ENCODE measurements around the gene SRSF12.

SRSF12 gene

GRCh38 chr6:89085409-89086205 is 32.3 kb downstream of the SRSF12 start:
- H3K4me1 ChIP-seq (ENCODE audit: control insufficient read depth in 1 of 2, insufficient read depth in 2 of 2, low read length in 2 of 2): peaks cover 5 to 16% of the 10 kb centered on the region in 2 donors
- no peaks in the 10 kb centered on the region for H3K9me3 ChIP-seq (ENCODE audit: control insufficient read depth in 1 of 2, low read length in 2 of 2)
- H3K9ac ChIP-seq (ENCODE audit: low read depth in 1 of 2, low read length in 2 of 2): no peak overlapping the region
- H3K4me3 ChIP-seq (ENCODE audit: low read depth in 1 of 2, low read length in 2 of 2): no peak overlapping the region
- H3K36me3 ChIP-seq (ENCODE audit: control insufficient read depth in 1 of 2, insufficient read depth in 2 of 2, low read length in 2 of 2): peaks cover 19 to 21% of the 10 kb centered on the region in 2 donors
- H3K27me3 ChIP-seq (ENCODE audit: control insufficient read depth in 1 of 2, insufficient read depth in 2 of 2, low read length in 2 of 2): no peaks in the 10 kb centered on the region
- no peak overlapping the region for H3K27ac ChIP-seq (ENCODE audit: low read depth, low read length)

- H3K4me1 ChIP-seq (ENCODE audit: control insufficient read depth in 1 of 2, insufficient read depth in 2 of 2, low read length in 2 of 2): peaks cover 5 to 16% of the 10 kb centered on the region in 2 donors
- H3K36me3 ChIP-seq (ENCODE audit: control insufficient read depth in 1 of 2, insufficient read depth in 2 of 2, low read length in 2 of 2): peaks cover 19 to 21% of the 10 kb centered on the region in 2 donors
- H3K9me3 ChIP-seq (ENCODE audit: control insufficient read depth in 1 of 2, low read length in 2 of 2): no peaks in the 10 kb centered on the region
- no peak overlapping the region for H3K4me3 ChIP-seq (ENCODE audit: low read depth in 1 of 2, low read length in 2 of 2)
- no peaks in the 10 kb centered on the region for H3K27me3 ChIP-seq (ENCODE audit: control insufficient read depth in 1 of 2, insufficient read depth in 2 of 2, low read length in 2 of 2)
- H3K9ac ChIP-seq (ENCODE audit: low read depth in 1 of 2, low read length in 2 of 2): no peak overlapping the region
- H3K27ac ChIP-seq (ENCODE audit: low read depth, low read length): no peak overlapping the region
These were observed 32.9 kb downstream of the SRSF12 start for GRCh38 chr6:89084954-89085353.

- H3K27me3 ChIP-seq (ENCODE audit: control insufficient read depth in 1 of 2, insufficient read depth in 2 of 2, low read length in 2 of 2): no peaks in the 10 kb centered on the region
- H3K9ac ChIP-seq (ENCODE audit: low read depth in 1 of 2, low read length in 2 of 2): no peak overlapping the region
- peaks cover 5 to 16% of the 10 kb centered on the region in 2 donors for H3K4me1 ChIP-seq (ENCODE audit: control insufficient read depth in 1 of 2, insufficient read depth in 2 of 2, low read length in 2 of 2)
- peaks cover 19 to 21% of the 10 kb centered on the region in 2 donors for H3K36me3 ChIP-seq (ENCODE audit: control insufficient read depth in 1 of 2, insufficient read depth in 2 of 2, low read length in 2 of 2)
- no peaks in the 10 kb centered on the region for H3K9me3 ChIP-seq (ENCODE audit: control insufficient read depth in 1 of 2, low read length in 2 of 2)
- no peak overlapping the region for H3K27ac ChIP-seq (ENCODE audit: low read depth, low read length)
- H3K4me3 ChIP-seq (ENCODE audit: low read depth in 1 of 2, low read length in 2 of 2): no peak overlapping the region
These were observed 33.3 kb downstream of the SRSF12 start for GRCh38 chr6:89084542-89084941.

- H3K27me3 ChIP-seq (ENCODE audit: control insufficient read depth in 1 of 2, insufficient read depth in 2 of 2, low read length in 2 of 2): no peaks in the 10 kb centered on the region
- H3K9ac ChIP-seq (ENCODE audit: low read depth in 1 of 2, low read length in 2 of 2): peak overlapping the region; percentile 97 to 100
- peak overlapping the region; percentile 92 to 99 for H3K4me3 ChIP-seq (ENCODE audit: low read depth in 1 of 2, low read length in 2 of 2)
- H3K36me3 ChIP-seq (ENCODE audit: control insufficient read depth in 1 of 2, insufficient read depth in 2 of 2, low read length in 2 of 2): peaks cover 19 to 21% of the 10 kb centered on the region in 2 donors
- H3K27ac ChIP-seq (ENCODE audit: low read depth, low read length): peak overlapping the region; percentile 97
- H3K9me3 ChIP-seq (ENCODE audit: control insufficient read depth in 1 of 2, low read length in 2 of 2): no peaks in the 10 kb centered on the region
- peaks cover 8 to 16% of the 10 kb centered on the region in 2 donors for H3K4me1 ChIP-seq (ENCODE audit: control insufficient read depth in 1 of 2, insufficient read depth in 2 of 2, low read length in 2 of 2)
These were observed 35.4 kb downstream of the SRSF12 start for GRCh38 chr6:89082486-89082891.

GRCh38 chr6:89081423-89082322 is 36.2 kb downstream of the SRSF12 start:
- H3K9ac ChIP-seq (ENCODE audit: low read depth in 1 of 2, low read length in 2 of 2): peak overlapping the region; percentile 97 to 100
- no peaks in the 10 kb centered on the region for H3K27me3 ChIP-seq (ENCODE audit: control insufficient read depth in 1 of 2, insufficient read depth in 2 of 2, low read length in 2 of 2)
- peak overlapping the region; percentile 92 to 99 for H3K4me3 ChIP-seq (ENCODE audit: low read depth in 1 of 2, low read length in 2 of 2)
- no peaks in the 10 kb centered on the region for H3K9me3 ChIP-seq (ENCODE audit: control insufficient read depth in 1 of 2, low read length in 2 of 2)
- H3K36me3 ChIP-seq (ENCODE audit: control insufficient read depth in 1 of 2, insufficient read depth in 2 of 2, low read length in 2 of 2): peaks cover 19 to 21% of the 10 kb centered on the region in 2 donors
- peaks cover 8 to 16% of the 10 kb centered on the region in 2 donors for H3K4me1 ChIP-seq (ENCODE audit: control insufficient read depth in 1 of 2, insufficient read depth in 2 of 2, low read length in 2 of 2)
- H3K27ac ChIP-seq (ENCODE audit: low read depth, low read length): peak overlapping the region; percentile 100

GRCh38 chr6:89081129-89081422 is 36.8 kb downstream of the SRSF12 start:
- Histone ChIP-seq H3K9ac (ENCODE audit: low read depth in 1 of 2, low read length in 2 of 2) (peak overlapping the region; percentile 92 to 99), H3K9me3 (ENCODE audit: control insufficient read depth in 1 of 2, low read length in 2 of 2) (no peaks in the 10 kb centered on the region), H3K4me1 (ENCODE audit: control insufficient read depth in 1 of 2, insufficient read depth in 2 of 2, low read length in 2 of 2) (peaks cover 8 to 16% of the 10 kb centered on the region in 2 donors), H3K27ac (ENCODE audit: low read depth, low read length) (peak overlapping the region; percentile 100), H3K4me3 (ENCODE audit: low read depth in 1 of 2, low read length in 2 of 2) (peak overlapping the region; percentile 87 to 92), H3K27me3 (ENCODE audit: control insufficient read depth in 1 of 2, insufficient read depth in 2 of 2, low read length in 2 of 2) (no peaks in the 10 kb centered on the region), H3K36me3 (ENCODE audit: control insufficient read depth in 1 of 2, insufficient read depth in 2 of 2, low read length in 2 of 2) (peaks cover 19 to 21% of the 10 kb centered on the region in 2 donors)

GRCh38 chr6:89080281-89081128 is 37.4 kb downstream of the SRSF12 start, which contains the start of gene PNRC1:
TSS of gene PNRC1 (plus strand) at chr6:89080751. CDS start at chr6:89080895, 144 bp downstream.
- peak within 1 kb of the TSS; percentile 97 to 100 for H3K9ac ChIP-seq (ENCODE audit: low read depth in 1 of 2, low read length in 2 of 2)
- H3K27ac ChIP-seq (ENCODE audit: low read depth, low read length): peak within 1 kb of the TSS; percentile 100
- H3K9me3 ChIP-seq (ENCODE audit: control insufficient read depth in 1 of 2, low read length in 2 of 2): no peaks in the 10 kb centered on the region
- no peaks in the 10 kb centered on the region for H3K27me3 ChIP-seq (ENCODE audit: control insufficient read depth in 1 of 2, insufficient read depth in 2 of 2, low read length in 2 of 2)
- peaks cover 8 to 15% of the 10 kb centered on the region in 2 donors for H3K4me1 ChIP-seq (ENCODE audit: control insufficient read depth in 1 of 2, insufficient read depth in 2 of 2, low read length in 2 of 2)
- H3K4me3 ChIP-seq (ENCODE audit: low read depth in 1 of 2, low read length in 2 of 2): peak within 1 kb of the TSS; percentile 92 to 99
- peaks cover 17% of the 10 kb centered on the region in 2 donors for H3K36me3 ChIP-seq (ENCODE audit: control insufficient read depth in 1 of 2, insufficient read depth in 2 of 2, low read length in 2 of 2)

- Histone ChIP-seq H3K9me3 (ENCODE audit: control insufficient read depth in 1 of 2, low read length in 2 of 2) (no peaks in the 10 kb centered on the region), H3K27ac (ENCODE audit: low read depth, low read length) (peak overlapping the region; percentile 86), H3K4me1 (ENCODE audit: control insufficient read depth in 1 of 2, insufficient read depth in 2 of 2, low read length in 2 of 2) (peaks cover 8% of the 10 kb centered on the region in 2 donors), H3K4me3 (ENCODE audit: low read depth in 1 of 2, low read length in 2 of 2) (peak overlapping the region; percentile 87 to 92), H3K27me3 (ENCODE audit: control insufficient read depth in 1 of 2, insufficient read depth in 2 of 2, low read length in 2 of 2) (no peaks in the 10 kb centered on the region), H3K36me3 (ENCODE audit: control insufficient read depth in 1 of 2, insufficient read depth in 2 of 2, low read length in 2 of 2) (peaks cover 8 to 9% of the 10 kb centered on the region in 2 donors), H3K9ac (ENCODE audit: low read depth in 1 of 2, low read length in 2 of 2) (peak overlapping the region; percentile 95 to 99)
These were observed 38.2 kb downstream of the SRSF12 start for GRCh38 chr6:89079511-89080234.

- peaks cover 3 to 8% of the 10 kb centered on the region in 2 donors for H3K4me1 ChIP-seq (ENCODE audit: control insufficient read depth in 1 of 2, insufficient read depth in 2 of 2, low read length in 2 of 2)
- H3K4me3 ChIP-seq (ENCODE audit: low read depth in 1 of 2, low read length in 2 of 2): no peak overlapping the region
- no peaks in the 10 kb centered on the region for H3K36me3 ChIP-seq (ENCODE audit: control insufficient read depth in 1 of 2, insufficient read depth in 2 of 2, low read length in 2 of 2)
- no peak overlapping the region for H3K9ac ChIP-seq (ENCODE audit: low read depth in 1 of 2, low read length in 2 of 2)
- H3K27ac ChIP-seq (ENCODE audit: low read depth, low read length): no peak overlapping the region
- H3K9me3 ChIP-seq (ENCODE audit: control insufficient read depth in 1 of 2, low read length in 2 of 2): no peaks in the 10 kb centered on the region
- no peaks in the 10 kb centered on the region for H3K27me3 ChIP-seq (ENCODE audit: control insufficient read depth in 1 of 2, insufficient read depth in 2 of 2, low read length in 2 of 2)
These were observed 44.0 kb downstream of the SRSF12 start for GRCh38 chr6:89073840-89074239.
